K562 (cell line): ENCODE measurements around the gene ANKRD60. TPM values are rescaled to one million over a fixed set of nuclear protein-coding genes. Genes with fewer than 3 reads are reported as not detected.

Experiments
- ATAC-seq: fragments of 200-7000 bp; cut with Tn5 transposase; 3 replicates; pipeline ENCODE4 v1.9.1; 2020; ENCODE audit warnings: moderate library complexity
- BruUV-seq: library from RNA; stranded (reverse); fragments of 400-500 nt; replicated peaks from 2 replicates; lab custom pipeline; 2021; lab: Mats Ljungman, UMichigan
- CTCF ChIA-PET: fragments of 300-600 bp; formaldehyde crosslinking; extraction: SDS; loops from one replicate; lab custom pipeline; 2021; ENCODE audit warnings: low intra/inter-chr PET ratio; lab: Yijun Ruan, JAX
- POLR2A ChIA-PET: fragments of 300-600, 350-650 bp; sonication (Branson Sonifier 250); formaldehyde crosslinking; extraction: SDS; loops from one replicate; lab custom pipeline; 2021; ENCODE audit warnings: antibody characterized with exemption, inconsistent platforms; lab: Yijun Ruan, JAX
- DNase-seq, 4 experiments: peaks; one replicate each; pipeline versions ENCODE4 v3.0.0 to v3.0.0-alpha.2; 2011 to 2018; ENCODE audit warnings: low spot score in 3 of 4, mixed read lengths in 3 of 4; ENCODE audit errors: extremely low read depth in 1 of 4
- FAIRE-seq: peaks from 2 replicates; lab custom pipeline; 2011; peaks lifted over from hg19 to GRCh38; lab: Jason Lieb, UNC
- H2AFZ ChIP-seq: 2 replicates; pipeline ENCODE4 v1.6.0; 2011; ENCODE audit warnings: low read depth, low read length, control low read depth, inconsistent platforms
- H3K27ac ChIP-seq: fragments of 200-600 bp; 3 replicates; pipeline ENCODE4 v1.8.0; 2011; ENCODE audit warnings: low read depth, mild to moderate bottlenecking, control low read depth, inconsistent platforms, low read length, moderate library complexity, mixed read lengths; ENCODE audit errors: extremely low read depth
- H3K27me3 ChIP-seq, 2 experiments: fragments of 300-600 bp in 1 of 2; 2 replicates in 1 of 2; 3 replicates in 1 of 2; pipeline versions ENCODE4 v1.6.0 to v1.8.0; 2011; ENCODE audit warnings: inconsistent platforms in 2 of 2, low read length in 2 of 2, mild to moderate bottlenecking in 1 of 2, mixed read lengths in 1 of 2, moderate library complexity in 1 of 2; ENCODE audit not compliant: control insufficient read depth in 2 of 2, insufficient read depth in 2 of 2
- H3K36me3 ChIP-seq: fragments of 300-600 bp; 3 replicates; pipeline ENCODE4 v1.8.0; 2011; ENCODE audit warnings: mild to moderate bottlenecking, low read length, inconsistent platforms; ENCODE audit not compliant: control insufficient read depth, insufficient read depth
- H3K4me1 ChIP-seq, 2 experiments: fragments of 200-600 bp in 1 of 2; replicated peaks in 1 of 2; 2 replicates in 1 of 2; 3 replicates in 1 of 2; pipeline versions ENCODE4 v1.5.1 to v1.8.0; 2011; ENCODE audit warnings: inconsistent platforms in 2 of 2, low read length in 2 of 2, mild to moderate bottlenecking in 1 of 2, mixed read lengths in 1 of 2, moderate library complexity in 1 of 2; ENCODE audit not compliant: control insufficient read depth in 2 of 2, insufficient read depth in 2 of 2
- H3K4me2 ChIP-seq: 2 replicates; pipeline ENCODE4 v1.6.1; 2011; ENCODE audit warnings: low read length, control low read depth, inconsistent platforms, mixed read lengths; ENCODE audit not compliant: insufficient read depth
- H3K4me3 ChIP-seq: fragments of 200-600 bp; sonication (generic), shearing (Covaris generic); 2 replicates; pipeline ENCODE4 v1.5.1; 2016; ENCODE audit warnings: control low read depth, inconsistent platforms
- H3K79me2 ChIP-seq: fragments of 200-600 bp; 3 replicates; pipeline ENCODE4 v1.8.0; 2011; ENCODE audit warnings: low read length, inconsistent platforms; ENCODE audit not compliant: control insufficient read depth, insufficient read depth
- H3K9ac ChIP-seq, 2 experiments: 2 replicates each; pipeline versions ENCODE4 v1.6.0 to v1.6.1; 2011; ENCODE audit warnings: low read depth in 2 of 2, low read length in 2 of 2, control low read depth in 1 of 2, inconsistent platforms in 1 of 2, mild to moderate bottlenecking in 1 of 2, mixed read lengths in 1 of 2; ENCODE audit not compliant: insufficient read depth in 1 of 2
- H3K9me1 ChIP-seq: one replicate; pipeline ENCODE4 v1.6.0; 2011; ENCODE audit warnings: inconsistent platforms, mild to moderate bottlenecking, low read length, moderate library complexity; ENCODE audit not compliant: control insufficient read depth, insufficient read depth
- H3K9me3 ChIP-seq: replicated peaks from 2 replicates; pipeline ENCODE4 v1.5.1; 2011; ENCODE audit warnings: low read depth, low read length, inconsistent platforms; ENCODE audit not compliant: control insufficient read depth, insufficient read depth
- H4K20me1 ChIP-seq: replicated peaks from 2 replicates; pipeline ENCODE4 v1.6.1; 2011; ENCODE audit warnings: low read length, inconsistent platforms, mixed read lengths; ENCODE audit not compliant: control insufficient read depth, insufficient read depth
- CCAR2 ChIP-seq: fragments of 200-400 bp; formaldehyde crosslinking; IDR thresholded peaks from 2 replicates; pipeline ENCODE4 v1.6.1; 2017; ENCODE audit warnings: mild to moderate bottlenecking, low read depth, low read length
- CREBBP ChIP-seq: IDR thresholded peaks from one replicate; pipeline ENCODE4 v1.6.1; 2012; ENCODE audit warnings: low read depth, mild to moderate bottlenecking, control low read depth, inconsistent platforms, low read length
- EP300 ChIP-seq: IDR thresholded peaks from 2 replicates; pipeline ENCODE4 v1.6.1; 2012; ENCODE audit warnings: low read length, improper control_type of control experiment
- ESRRA ChIP-seq: fragments of 450-650 bp; IDR thresholded peaks from 2 replicates; pipeline ENCODE4 v1.6.1; 2014; ENCODE audit warnings: low read depth, mild to moderate bottlenecking, moderate library complexity, borderline replicate concordance
- NR4A1 ChIP-seq, 2 experiments: fragments of 250-450 bp in 1 of 2; fragments of 450-650 bp in 1 of 2; sonication (Bioruptor Pico) in 1 of 2; IDR thresholded peaks; 2 replicates each; pipeline versions ENCODE4 v1.4.0 to v1.6.1; 2016 to 2020; ENCODE audit warnings: mild to moderate bottlenecking in 2 of 2, missing compliant biosample characterization in 1 of 2, missing genetic modification characterization in 1 of 2, moderate library complexity in 1 of 2
- PRPF4 ChIP-seq: fragments of 200-400 bp; formaldehyde crosslinking; IDR thresholded peaks from one replicate; pipeline ENCODE4 v1.6.1; 2017; ENCODE audit warnings: low read length, low read depth, mild to moderate bottlenecking; ENCODE audit not compliant: insufficient read depth, poor library complexity, severe bottlenecking
- SMAD4 ChIP-seq: fragments of 250-450 bp; sonication (Bioruptor Pico); conservative IDR thresholded peaks from 2 replicates; pipeline ENCODE4 v1.8.0; 2021; ENCODE audit warnings: inconsistent platforms, mild to moderate bottlenecking, moderate library complexity
- SRSF9 ChIP-seq: fragments of 200-400 bp; formaldehyde crosslinking; IDR thresholded peaks from 2 replicates; pipeline ENCODE4 v1.6.1; 2017; ENCODE audit warnings: low read depth, low read length, borderline replicate concordance
- ZBTB1 ChIP-seq: sonication (generic); formaldehyde crosslinking; IDR thresholded peaks from 2 replicates; pipeline ENCODE4 v1.8.1; 2023; ENCODE audit warnings: missing genetic modification reagents, low read depth, mild to moderate bottlenecking, borderline replicate concordance
- ZNF263 ChIP-seq: sonication (generic); formaldehyde crosslinking; IDR thresholded peaks from 2 replicates; pipeline ENCODE4 v1.8.0; 2022; ENCODE audit warnings: mild to moderate bottlenecking, missing genetic modification reagents, borderline replicate concordance
- WGBS: fragments of 100-300 bp; shearing (Covaris generic); methylation state at CpG from one replicate; pipeline ENCODE4 v1.1.6; 2016; ENCODE audit warnings: low coverage, mixed read lengths; ENCODE audit not compliant: insufficient coverage; ENCODE audit errors: missing lambda C conversion rate; 5-methylcytosine and 5-hydroxymethylcytosine counted together
- in situ Hi-C: fragments of 300-500 bp; cut with MboI; formaldehyde crosslinking; loops from 4 replicates; pipeline ENCODE4 v1.15.0; 2018; ENCODE audit warnings: inconsistent platforms, mixed read lengths
- intact Hi-C: fragments of 100-400 bp; cut with micrococcal nuclease; formaldehyde crosslinking; loops from 2 replicates; pipeline ENCODE4 v1.14.2; 2022
- polyA plus RNA-seq, 8 experiments: library from polyadenylated mRNA; depleted of rRNA in 4 of 8; stranded (reverse) in 5 of 8; unstranded in 3 of 8; fragments of >200 nt; fragmentation: Nextera tagmentation in 2 of 8; fragmentation: Illumina TruSeq in 1 of 8; extraction: Ambion mirVana in 2 of 8; extraction: Trizol in 1 of 8; gene quantifications; 2 replicates each; pipeline versions ENCODE4 v1.2.1 to v1.2.3, GENCODE V29; 2011 to 2014; ENCODE audit warnings: inconsistent platforms in 1 of 8, missing spikeins in 1 of 8
- total RNA-seq, 7 experiments: library from RNA; depleted of rRNA in 6 of 7; stranded (reverse); fragments of >200 nt in 6 of 7; fragmentation: Illumina TruSeq in 2 of 7; extraction: Trizol in 2 of 7; gene quantifications; 2 replicates each; pipeline versions ENCODE4 v1.2.1 to v1.2.3, GENCODE V29; 2011 to 2021; ENCODE audit warnings: low replicate concordance in 1 of 7
- TF ChIP-seq, protein P1 (sequence below), 2 experiments: fragments of 450-650 bp; conservative IDR thresholded peaks; 2 replicates each; pipeline ENCODE4 v1.6.1; 2017; ENCODE audit warnings: mild to moderate bottlenecking in 2 of 2, moderate library complexity in 2 of 2
- TF ChIP-seq, protein P2 (sequence below): fragments of 250-450 bp; sonication (Bioruptor Pico); IDR thresholded peaks from 2 replicates; pipeline ENCODE4 v1.5.0; 2022; ENCODE audit warnings: mild to moderate bottlenecking
- TF ChIP-seq, protein P3 (sequence below): fragments of 450-650 bp; IDR thresholded peaks from 2 replicates; pipeline ENCODE4 v1.6.1; 2016
- TF ChIP-seq, protein P4 (sequence below): fragments of 450-650 bp; formaldehyde crosslinking; IDR thresholded peaks from 2 replicates; pipeline ENCODE4 v1.4.0; 2020; ENCODE audit warnings: mild to moderate bottlenecking, moderate library complexity

ANKRD60 gene
- total and polyA plus RNA-seq, 9 of the 15 experiments (the other 6 are each of a cell fraction or from before 2014, with no cell fraction given): not detected

DNA sequence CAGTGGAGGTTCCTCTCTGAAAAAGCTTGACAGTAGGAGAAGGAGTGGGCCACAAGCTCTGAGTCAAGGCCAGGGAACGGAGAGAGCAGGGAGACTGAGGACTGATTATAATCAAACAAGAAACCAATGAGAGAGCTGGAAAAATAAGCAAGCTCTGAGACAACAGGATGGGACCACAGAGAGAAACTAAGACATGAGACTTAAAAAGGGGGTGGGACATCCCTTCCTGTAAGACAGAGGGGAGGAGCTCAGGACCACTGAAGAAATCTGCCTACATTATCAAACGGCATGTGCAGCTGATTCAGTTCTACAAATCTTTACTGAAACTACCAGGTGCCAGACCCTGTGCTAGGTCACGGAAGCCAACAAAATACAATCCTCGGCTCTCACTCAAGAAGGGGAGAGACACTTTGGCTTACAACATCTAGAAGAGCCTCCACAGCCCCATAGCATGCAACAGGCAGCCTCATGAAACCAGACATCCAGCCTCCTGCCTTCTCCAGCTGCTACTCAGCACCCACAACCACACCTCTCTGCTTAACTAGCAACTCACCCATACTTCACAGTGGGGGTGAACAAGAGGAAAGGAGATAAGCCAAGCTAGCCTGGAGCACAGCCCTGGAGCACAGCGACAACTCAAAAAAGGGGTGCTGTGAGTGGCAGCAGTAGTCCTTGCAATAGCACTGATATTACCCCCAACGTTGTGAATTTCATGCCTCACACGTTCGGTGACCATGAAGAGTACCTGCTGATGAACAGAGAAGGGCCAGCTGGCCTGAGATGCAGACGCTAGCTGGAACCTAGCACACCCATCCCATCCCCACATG lies 39.1 kb upstream of the ANKRD60 start:
- in situ Hi-C loops: no loop called here
- ATAC-seq: peak; percentile 72
- TF ChIP-seq, protein P1, sequence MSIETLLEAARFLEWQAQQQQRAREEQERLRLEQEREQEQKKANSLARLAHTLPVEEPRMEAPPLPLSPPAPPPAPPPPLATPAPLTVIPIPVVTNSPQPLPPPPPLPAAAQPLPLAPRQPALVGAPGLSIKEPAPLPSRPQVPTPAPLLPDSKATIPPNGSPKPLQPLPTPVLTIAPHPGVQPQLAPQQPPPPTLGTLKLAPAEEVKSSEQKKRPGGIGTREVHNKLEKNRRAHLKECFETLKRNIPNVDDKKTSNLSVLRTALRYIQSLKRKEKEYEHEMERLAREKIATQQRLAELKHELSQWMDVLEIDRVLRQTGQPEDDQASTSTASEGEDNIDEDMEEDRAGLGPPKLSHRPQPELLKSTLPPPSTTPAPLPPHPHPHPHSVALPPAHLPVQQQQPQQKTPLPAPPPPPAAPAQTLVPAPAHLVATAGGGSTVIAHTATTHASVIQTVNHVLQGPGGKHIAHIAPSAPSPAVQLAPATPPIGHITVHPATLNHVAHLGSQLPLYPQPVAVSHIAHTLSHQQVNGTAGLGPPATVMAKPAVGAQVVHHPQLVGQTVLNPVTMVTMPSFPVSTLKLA (conservative IDR thresholded peaks at IDR 0.05): no peak
- TF ChIP-seq CREBBP (no peak), ZBTB1 (CRISPR knock-in tag) (no peak), ESRRA (no peak), PRPF4 (no peak), CCAR2 (no peak), ZNF263 (CRISPR knock-in tag) (peak; percentile 91), SMAD4 (CRISPR knock-in tag) (0 out of 2 replicates have a peak, but pooled peaks have one; percentile 14), SRSF9 (no peak), NR4A1 (CRISPR knock-in tag; IDR thresholded peaks at IDR 0.05) (no peak), NR4A1 (tag; IDR thresholded peaks at IDR 0.05) (no peak), EP300 (no peak)
- TF ChIP-seq, protein P2, sequence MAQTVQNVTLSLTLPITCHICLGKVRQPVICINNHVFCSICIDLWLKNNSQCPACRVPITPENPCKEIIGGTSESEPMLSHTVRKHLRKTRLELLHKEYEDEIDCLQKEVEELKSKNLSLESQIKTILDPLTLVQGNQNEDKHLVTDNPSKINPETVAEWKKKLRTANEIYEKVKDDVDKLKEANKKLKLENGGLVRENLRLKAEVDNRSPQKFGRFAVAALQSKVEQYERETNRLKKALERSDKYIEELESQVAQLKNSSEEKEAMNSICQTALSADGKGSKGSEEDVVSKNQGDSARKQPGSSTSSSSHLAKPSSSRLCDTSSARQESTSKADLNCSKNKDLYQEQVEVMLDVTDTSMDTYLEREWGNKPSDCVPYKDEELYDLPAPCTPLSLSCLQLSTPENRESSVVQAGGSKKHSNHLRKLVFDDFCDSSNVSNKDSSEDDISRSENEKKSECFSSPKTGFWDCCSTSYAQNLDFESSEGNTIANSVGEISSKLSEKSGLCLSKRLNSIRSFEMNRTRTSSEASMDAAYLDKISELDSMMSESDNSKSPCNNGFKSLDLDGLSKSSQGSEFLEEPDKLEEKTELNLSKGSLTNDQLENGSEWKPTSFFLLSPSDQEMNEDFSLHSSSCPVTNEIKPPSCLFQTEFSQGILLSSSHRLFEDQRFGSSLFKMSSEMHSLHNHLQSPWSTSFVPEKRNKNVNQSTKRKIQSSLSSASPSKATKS: no peak
- TF ChIP-seq, protein P3, sequence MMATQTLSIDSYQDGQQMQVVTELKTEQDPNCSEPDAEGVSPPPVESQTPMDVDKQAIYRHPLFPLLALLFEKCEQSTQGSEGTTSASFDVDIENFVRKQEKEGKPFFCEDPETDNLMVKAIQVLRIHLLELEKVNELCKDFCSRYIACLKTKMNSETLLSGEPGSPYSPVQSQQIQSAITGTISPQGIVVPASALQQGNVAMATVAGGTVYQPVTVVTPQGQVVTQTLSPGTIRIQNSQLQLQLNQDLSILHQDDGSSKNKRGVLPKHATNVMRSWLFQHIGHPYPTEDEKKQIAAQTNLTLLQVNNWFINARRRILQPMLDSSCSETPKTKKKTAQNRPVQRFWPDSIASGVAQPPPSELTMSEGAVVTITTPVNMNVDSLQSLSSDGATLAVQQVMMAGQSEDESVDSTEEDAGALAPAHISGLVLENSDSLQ: 0 out of 2 replicates have a peak, but pooled peaks have one; percentile 6
- TF ChIP-seq, protein P4, sequence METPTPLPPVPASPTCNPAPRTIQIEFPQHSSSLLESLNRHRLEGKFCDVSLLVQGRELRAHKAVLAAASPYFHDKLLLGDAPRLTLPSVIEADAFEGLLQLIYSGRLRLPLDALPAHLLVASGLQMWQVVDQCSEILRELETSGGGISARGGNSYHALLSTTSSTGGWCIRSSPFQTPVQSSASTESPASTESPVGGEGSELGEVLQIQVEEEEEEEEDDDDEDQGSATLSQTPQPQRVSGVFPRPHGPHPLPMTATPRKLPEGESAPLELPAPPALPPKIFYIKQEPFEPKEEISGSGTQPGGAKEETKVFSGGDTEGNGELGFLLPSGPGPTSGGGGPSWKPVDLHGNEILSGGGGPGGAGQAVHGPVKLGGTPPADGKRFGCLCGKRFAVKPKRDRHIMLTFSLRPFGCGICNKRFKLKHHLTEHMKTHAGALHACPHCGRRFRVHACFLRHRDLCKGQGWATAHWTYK (CRISPR knock-in tag): no peak

More for the DNA sequence above, 39.1 kb upstream of the ANKRD60 start:
- intact Hi-C loops: no loop called here
- H3K4me1 ChIP-seq: peaks cover 10 to 24% of the 10 kb centered on the region in 2 experiments; a peak in 4 of 5 replicates
- no TSS peak for BruUV-seq
- H3K27ac ChIP-seq: no peak overlapping the region
- ChIA-PET POLR2A (interaction anchor here (0.5 to 1.0 kb wide), 5 partner anchors 9 to 987 kb away, joined by 3 read pairs; no protein-coding TSS in a partner anchor), CTCF (no interaction called here)
- H3K4me2 ChIP-seq: no peak overlapping the region
- peaks cover 5% of the 10 kb centered on the region for H3K9me1 ChIP-seq
- DNase-seq (peak in 2 of 4 experiments; percentile 47 to 52), FAIRE-seq (peak; percentile 82)
- H3K27me3 ChIP-seq: no peaks in the 10 kb centered on the region
- 46% methylated on average over 9 of the region's 9 CpGs for WGBS
- H3K9ac ChIP-seq: 0 out of 4 replicates have a peak overlapping the region, but pooled peaks of 1 of the 2 experiments have one; percentile 8
- H3K4me3 ChIP-seq: no peak overlapping the region
- H3K79me2 ChIP-seq: no peaks in the 10 kb centered on the region
- no peak overlapping the region for H2AFZ ChIP-seq
- H3K9me3 ChIP-seq: no peaks in the 10 kb centered on the region
- no peaks in the 10 kb centered on the region for H4K20me1 ChIP-seq
- H3K36me3 ChIP-seq: no peaks in the 10 kb centered on the region; the same call in 1 of the 3 replicates
